Measurements from ENCODE around the gene TCEA2. TPM values are rescaled to one million over a fixed set of nuclear protein-coding genes. Genes with fewer than 3 reads are reported as not detected.

TCEA2 gene
- total and polyA plus RNA-seq, 7 donors = 2.1 to 50.5 (median 41.7) TPM

DNA sequence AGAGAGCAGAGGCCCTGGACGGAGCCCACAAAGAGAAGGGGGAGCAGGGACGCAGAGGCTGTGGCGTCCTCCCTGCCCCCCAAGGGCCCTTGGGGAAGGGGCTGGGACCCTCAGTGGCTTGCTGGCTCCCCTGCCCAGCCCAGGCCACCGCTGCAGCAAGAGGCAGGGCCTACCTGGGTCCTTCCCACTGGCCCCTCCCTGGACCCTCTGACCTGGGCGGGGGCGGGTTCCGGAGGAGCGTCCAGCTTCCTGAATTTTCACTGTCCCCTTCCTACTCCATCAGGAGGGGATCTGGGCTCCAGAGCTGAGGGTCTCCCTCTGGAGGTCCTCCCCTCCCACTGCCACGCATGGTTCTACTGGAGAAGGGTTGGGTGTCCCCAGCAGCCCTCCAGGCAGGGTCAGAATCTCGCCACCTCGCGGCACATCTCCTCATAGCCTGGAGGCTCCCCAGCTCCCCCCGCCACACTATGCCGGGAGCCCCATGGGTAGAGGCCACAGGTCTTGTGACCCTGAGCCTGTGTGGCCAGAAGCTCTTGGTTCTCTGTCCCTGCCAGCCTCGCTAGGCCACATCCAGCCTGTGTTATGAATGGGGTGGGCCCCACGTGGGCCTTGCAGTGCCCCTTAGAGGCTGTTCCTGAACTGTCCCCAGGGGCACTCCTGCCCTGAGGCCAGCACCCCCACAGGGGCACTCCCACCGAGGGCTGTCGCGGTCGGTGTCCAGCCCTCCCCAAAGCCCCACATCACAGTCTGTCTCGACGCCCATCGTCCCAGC is 12.6 kb upstream of the TCEA2 start:
- Histone ChIP-seq H3K27ac (peak overlapping the region; percentile 44 to 68 (median 53)), H3K36me3 (no peaks in the 10 kb centered on the region), H3K4me3 (peak overlapping the region in 2 of 4 donors; percentile 27 to 28), H3K27me3 (peaks cover 41 to 96% (median 83%) of the 10 kb centered on the region in 3 donors), H3K4me1 (peaks cover 0 to 21% (median 16%) of the 10 kb centered on the region in 4 donors), H3K9me3 (no peaks in the 10 kb centered on the region)
- WGBS, 2 donors = 57 to 79% methylated on average over 23 of the region's 23 CpGs
- DNase-seq = no peak
- TF ChIP-seq, protein P1, sequence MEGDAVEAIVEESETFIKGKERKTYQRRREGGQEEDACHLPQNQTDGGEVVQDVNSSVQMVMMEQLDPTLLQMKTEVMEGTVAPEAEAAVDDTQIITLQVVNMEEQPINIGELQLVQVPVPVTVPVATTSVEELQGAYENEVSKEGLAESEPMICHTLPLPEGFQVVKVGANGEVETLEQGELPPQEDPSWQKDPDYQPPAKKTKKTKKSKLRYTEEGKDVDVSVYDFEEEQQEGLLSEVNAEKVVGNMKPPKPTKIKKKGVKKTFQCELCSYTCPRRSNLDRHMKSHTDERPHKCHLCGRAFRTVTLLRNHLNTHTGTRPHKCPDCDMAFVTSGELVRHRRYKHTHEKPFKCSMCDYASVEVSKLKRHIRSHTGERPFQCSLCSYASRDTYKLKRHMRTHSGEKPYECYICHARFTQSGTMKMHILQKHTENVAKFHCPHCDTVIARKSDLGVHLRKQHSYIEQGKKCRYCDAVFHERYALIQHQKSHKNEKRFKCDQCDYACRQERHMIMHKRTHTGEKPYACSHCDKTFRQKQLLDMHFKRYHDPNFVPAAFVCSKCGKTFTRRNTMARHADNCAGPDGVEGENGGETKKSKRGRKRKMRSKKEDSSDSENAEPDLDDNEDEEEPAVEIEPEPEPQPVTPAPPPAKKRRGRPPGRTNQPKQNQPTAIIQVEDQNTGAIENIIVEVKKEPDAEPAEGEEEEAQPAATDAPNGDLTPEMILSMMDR (IDR thresholded peaks at IDR 0.05) = no peak
- no peak for TF ChIP-seq EP300 (IDR thresholded peaks at IDR 0.05)
- intact Hi-C loops (cut with DNase I) = no loop called here

DNA sequence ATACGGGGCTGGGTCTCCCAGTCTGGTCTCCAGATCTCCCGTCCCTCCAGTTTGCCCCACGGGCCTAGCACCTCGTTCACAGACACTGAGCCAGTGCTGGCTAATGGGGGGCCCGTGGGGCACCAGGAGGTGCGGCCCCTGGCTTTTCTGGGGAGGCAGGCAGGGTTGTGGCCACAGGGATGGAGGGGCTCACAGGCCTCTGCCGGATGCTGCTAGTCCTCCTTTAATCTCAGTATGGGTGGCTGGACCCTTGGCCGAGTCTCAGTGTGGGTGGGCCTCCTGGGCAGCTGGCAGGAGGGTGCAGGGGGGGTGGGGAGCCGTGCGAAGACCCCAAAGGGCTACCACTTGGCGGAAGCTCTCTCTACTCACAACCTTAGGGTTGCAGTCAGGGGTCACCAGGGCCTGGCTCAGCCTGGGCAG is 12.0 kb upstream of the TCEA2 start:
- TF ChIP-seq POLR2A (IDR thresholded peaks at IDR 0.05) (no peak), EP300 (IDR thresholded peaks at IDR 0.05) (no peak), POLR2AphosphoS5 (IDR thresholded peaks at IDR 0.05) (no peak)
- TF ChIP-seq, protein P1 (IDR thresholded peaks at IDR 0.05) = no peak
- H3K4me3 ChIP-seq = no peak overlapping the region
- H3K27ac ChIP-seq = peak overlapping the region; percentile 44 to 68 (median 53)
- no peaks in the 10 kb centered on the region for H3K9me3 ChIP-seq
- no peaks in the 10 kb centered on the region for H3K36me3 ChIP-seq
- peaks cover 41 to 96% (median 83%) of the 10 kb centered on the region in 3 donors for H3K27me3 ChIP-seq
- intact Hi-C loops (cut with DNase I) = no loop called here
- no peak for DNase-seq
- WGBS, 2 donors = 73 to 82% methylated on average over 11 of the region's 11 CpGs
- H3K4me1 ChIP-seq = peaks cover 0 to 21% (median 16%) of the 10 kb centered on the region in 4 donors

DNA sequence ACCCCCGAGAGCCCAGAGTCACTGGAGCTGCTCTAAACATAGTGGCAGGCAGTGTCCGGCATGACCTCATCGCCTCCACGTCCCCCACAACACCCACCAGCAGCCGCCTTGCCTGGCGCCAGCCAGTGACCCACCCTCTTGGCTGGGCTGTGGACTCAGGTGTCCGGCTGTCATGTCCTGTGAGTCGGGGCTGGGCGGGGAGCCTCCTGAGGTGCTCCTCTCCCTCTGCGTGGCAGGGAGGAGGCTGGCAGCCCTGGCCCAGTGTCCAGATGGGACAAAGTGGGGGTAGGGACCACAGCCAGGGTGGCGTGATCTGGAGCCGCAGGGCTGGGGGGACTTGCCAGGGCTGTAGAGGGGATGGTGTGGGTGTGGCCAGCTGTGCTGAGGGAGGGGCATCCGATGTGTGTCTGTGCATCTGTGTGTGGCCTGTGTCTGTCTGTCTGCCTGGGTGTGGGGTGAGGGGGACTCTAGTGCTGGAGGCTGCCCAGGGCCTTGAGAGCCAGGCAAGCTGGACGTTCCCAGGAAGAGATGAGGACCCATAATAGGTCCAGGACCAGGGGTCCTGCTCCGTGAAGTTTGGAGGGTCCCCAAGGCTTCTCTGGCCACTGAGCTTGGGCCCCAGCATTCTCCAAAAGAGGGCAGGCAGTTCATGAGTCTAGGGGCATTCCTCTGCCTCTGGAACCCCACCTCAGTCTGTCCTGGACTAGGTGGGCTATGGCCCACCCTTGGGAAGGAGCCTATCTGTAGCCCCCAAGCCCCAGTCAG is 11.3 kb upstream of the TCEA2 start:
- DNase-seq = no peak
- peak overlapping the region; percentile 47 to 70 (median 60) for H3K27ac ChIP-seq
- H3K9me3 ChIP-seq = no peaks in the 10 kb centered on the region
- peaks cover 41 to 94% (median 84%) of the 10 kb centered on the region in 3 donors for H3K27me3 ChIP-seq
- no peaks in the 10 kb centered on the region for H3K36me3 ChIP-seq
- H3K4me1 ChIP-seq = peaks cover 0 to 21% (median 16%) of the 10 kb centered on the region in 4 donors
- TF ChIP-seq EP300 (IDR thresholded peaks at IDR 0.05) (no peak), POLR2AphosphoS5 (IDR thresholded peaks at IDR 0.05) (peak in 2 of 4 donors; percentile 18 to 55), POLR2A (IDR thresholded peaks at IDR 0.05) (no peak)
- TF ChIP-seq, protein P1 (IDR thresholded peaks at IDR 0.05) = no peak
- intact Hi-C loops (cut with DNase I) = no loop called here
- WGBS, 2 donors = 58 to 83% methylated on average over 15 of the region's 15 CpGs
- H3K4me3 ChIP-seq = no peak overlapping the region

DNA sequence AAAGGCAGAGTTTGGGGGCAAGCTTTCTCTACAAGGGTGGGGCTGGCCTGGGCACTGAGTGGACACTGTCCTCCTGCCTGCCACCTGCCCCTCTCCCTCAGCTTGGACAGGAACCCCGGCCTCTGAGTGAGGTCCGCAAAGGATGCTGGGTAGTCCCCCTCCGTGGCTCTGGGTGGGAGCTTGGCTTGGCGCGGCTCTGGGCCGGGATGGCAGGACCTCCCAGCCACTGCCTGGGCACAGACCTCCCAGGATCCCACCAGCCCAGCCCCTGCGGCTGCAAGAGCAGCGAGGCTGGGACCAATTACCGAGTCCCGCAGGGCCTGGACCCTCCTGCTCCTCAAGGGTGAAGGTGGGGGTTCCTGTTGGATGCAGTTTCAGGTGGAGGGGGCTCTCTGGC is 10.7 kb upstream of the TCEA2 start:
- Histone ChIP-seq H3K4me3 (no peak overlapping the region), H3K4me1 (peaks cover 0 to 21% (median 16%) of the 10 kb centered on the region in 4 donors), H3K9me3 (no peaks in the 10 kb centered on the region), H3K27ac (peak overlapping the region; percentile 36 to 70 (median 48)), H3K27me3 (peaks cover 36 to 88% (median 78%) of the 10 kb centered on the region in 3 donors), H3K36me3 (no peaks in the 10 kb centered on the region)
- TF ChIP-seq POLR2AphosphoS5 (IDR thresholded peaks at IDR 0.05) = no peak
- TF ChIP-seq POLR2A (IDR thresholded peaks at IDR 0.05) = no peak
- TF ChIP-seq, protein P1 (IDR thresholded peaks at IDR 0.05) = no peak
- TF ChIP-seq EP300 (IDR thresholded peaks at IDR 0.05) = no peak
- intact Hi-C loops (cut with DNase I) = no loop called here
- no peak for DNase-seq
- 83 to 86% methylated on average over 10 of the region's 10 CpGs for WGBS, 2 donors

Measured in sigmoid colon (tissue), 7 donors.